PFSK-1 (cell line): Measurements from ENCODE around the gene UIMC1.

Experiments
- POLR2AphosphoS5 ChIP-seq: IDR thresholded peaks from 2 replicates; pipeline ENCODE4 v1.6.1; 2012; ENCODE audit warnings: low read depth, mild to moderate bottlenecking, control low read depth, low read length, moderate library complexity
- REST ChIP-seq, 2 experiments: IDR thresholded peaks; 2 replicates each; pipeline versions ENCODE4 v1.6.1 to v1.8.0; 2011 to 2012; ENCODE audit warnings: low read depth in 2 of 2, low read length in 2 of 2, control low read depth in 1 of 2, inconsistent platforms in 1 of 2, mild to moderate bottlenecking in 1 of 2, moderate library complexity in 1 of 2; ENCODE audit not compliant: insufficient read depth in 1 of 2
- SIN3A ChIP-seq: IDR thresholded peaks from 2 replicates; pipeline ENCODE4 v1.6.1; 2012; ENCODE audit warnings: mild to moderate bottlenecking, low read length, moderate library complexity, borderline replicate concordance; ENCODE audit not compliant: insufficient read depth
- TAF1 ChIP-seq: IDR thresholded peaks from 2 replicates; pipeline ENCODE4 v1.6.1; 2012; ENCODE audit warnings: low read length, control low read depth, borderline replicate concordance; ENCODE audit not compliant: insufficient read depth

- TF ChIP-seq SIN3A (no peak), REST (IDR thresholded peaks at IDR 0.05; ENCODE audit: insufficient read depth in 1 of 2, low read depth in 2 of 2, low read length in 2 of 2) (no peak), POLR2AphosphoS5 (no peak), TAF1 (no peak)
These were observed 144.1 kb downstream of the UIMC1 start for GRCh38 chr5:176862330-176862995.
